ENCODE measurements around the gene MON2. TPM values are rescaled to one million over a fixed set of nuclear protein-coding genes. Genes with fewer than 3 reads are reported as not detected.

The MON2 gene
- total RNA-seq, 1 donor from 2014 or later: 17.2 TPM

DNA sequence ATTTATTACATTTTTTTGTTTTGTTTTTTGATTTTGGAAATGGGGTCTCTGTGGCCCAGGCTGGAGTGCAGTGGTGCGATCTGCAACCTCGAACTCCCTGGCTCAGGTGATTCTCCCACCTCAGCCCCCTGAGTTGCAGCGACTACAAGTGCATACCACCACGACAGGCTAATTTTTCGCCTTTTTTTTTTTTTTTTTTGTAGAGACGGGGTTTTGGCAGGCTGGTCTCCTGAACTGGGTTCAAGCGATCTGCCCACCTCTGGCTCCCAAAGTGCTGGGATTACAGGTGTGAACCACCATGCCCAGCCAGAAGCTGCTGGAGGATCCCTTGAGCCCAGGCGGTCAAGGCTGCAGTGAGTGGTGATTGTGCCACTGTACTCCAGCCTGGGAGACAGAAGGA, 2.3 kb downstream of the MON2 start:
- peaks cover 75% of the 10 kb centered on the region for H3K4me1 ChIP-seq
- DNase-seq: no peak
- H3K27me3 ChIP-seq (ENCODE audit: low read depth): no peaks in the 10 kb centered on the region
- no peaks in the 10 kb centered on the region for H3K36me3 ChIP-seq
- intact Hi-C loops (cut with micrococcal nuclease): no loop called here
- peak overlapping the region; percentile 90 for H3K4me3 ChIP-seq
- no peak overlapping the region for H3K27ac ChIP-seq (replicated peaks)
- TF ChIP-seq, protein P1, sequence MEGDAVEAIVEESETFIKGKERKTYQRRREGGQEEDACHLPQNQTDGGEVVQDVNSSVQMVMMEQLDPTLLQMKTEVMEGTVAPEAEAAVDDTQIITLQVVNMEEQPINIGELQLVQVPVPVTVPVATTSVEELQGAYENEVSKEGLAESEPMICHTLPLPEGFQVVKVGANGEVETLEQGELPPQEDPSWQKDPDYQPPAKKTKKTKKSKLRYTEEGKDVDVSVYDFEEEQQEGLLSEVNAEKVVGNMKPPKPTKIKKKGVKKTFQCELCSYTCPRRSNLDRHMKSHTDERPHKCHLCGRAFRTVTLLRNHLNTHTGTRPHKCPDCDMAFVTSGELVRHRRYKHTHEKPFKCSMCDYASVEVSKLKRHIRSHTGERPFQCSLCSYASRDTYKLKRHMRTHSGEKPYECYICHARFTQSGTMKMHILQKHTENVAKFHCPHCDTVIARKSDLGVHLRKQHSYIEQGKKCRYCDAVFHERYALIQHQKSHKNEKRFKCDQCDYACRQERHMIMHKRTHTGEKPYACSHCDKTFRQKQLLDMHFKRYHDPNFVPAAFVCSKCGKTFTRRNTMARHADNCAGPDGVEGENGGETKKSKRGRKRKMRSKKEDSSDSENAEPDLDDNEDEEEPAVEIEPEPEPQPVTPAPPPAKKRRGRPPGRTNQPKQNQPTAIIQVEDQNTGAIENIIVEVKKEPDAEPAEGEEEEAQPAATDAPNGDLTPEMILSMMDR (IDR thresholded peaks at IDR 0.05; ENCODE audit: borderline replicate concordance): no peak
- peaks cover under 1% of the 10 kb centered on the region for H3K9me3 ChIP-seq (replicated peaks)

DNA sequence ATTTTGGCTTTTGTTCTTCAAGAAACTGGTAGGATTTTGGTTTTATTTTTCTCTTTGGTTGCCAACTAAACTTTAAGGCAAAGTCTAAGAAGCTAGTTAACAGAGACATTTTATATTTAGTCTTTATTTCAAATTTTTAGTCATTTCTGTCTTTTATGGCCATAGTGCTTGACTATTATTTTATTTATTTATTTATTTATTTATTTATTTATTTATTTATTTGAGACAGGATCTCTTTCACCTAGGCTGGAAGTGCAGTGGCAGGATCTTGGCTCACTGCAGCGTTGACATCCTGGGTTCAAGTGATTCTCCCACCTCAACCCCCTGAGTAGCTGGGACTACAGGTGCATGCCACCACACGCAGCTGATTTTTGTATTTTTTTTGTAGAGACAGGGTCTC, 3.1 kb downstream of the MON2 start:
- no peaks in the 10 kb centered on the region for H3K36me3 ChIP-seq
- no peak for DNase-seq
- intact Hi-C loops (cut with micrococcal nuclease): no loop called here
- H3K27me3 ChIP-seq (ENCODE audit: low read depth): no peaks in the 10 kb centered on the region
- peaks cover 76% of the 10 kb centered on the region for H3K4me1 ChIP-seq
- H3K27ac ChIP-seq (replicated peaks): no peak overlapping the region
- H3K9me3 ChIP-seq (replicated peaks): no peaks in the 10 kb centered on the region
- TF ChIP-seq, protein P1 (IDR thresholded peaks at IDR 0.05; ENCODE audit: borderline replicate concordance): no peak
- no peak overlapping the region for H3K4me3 ChIP-seq

DNA sequence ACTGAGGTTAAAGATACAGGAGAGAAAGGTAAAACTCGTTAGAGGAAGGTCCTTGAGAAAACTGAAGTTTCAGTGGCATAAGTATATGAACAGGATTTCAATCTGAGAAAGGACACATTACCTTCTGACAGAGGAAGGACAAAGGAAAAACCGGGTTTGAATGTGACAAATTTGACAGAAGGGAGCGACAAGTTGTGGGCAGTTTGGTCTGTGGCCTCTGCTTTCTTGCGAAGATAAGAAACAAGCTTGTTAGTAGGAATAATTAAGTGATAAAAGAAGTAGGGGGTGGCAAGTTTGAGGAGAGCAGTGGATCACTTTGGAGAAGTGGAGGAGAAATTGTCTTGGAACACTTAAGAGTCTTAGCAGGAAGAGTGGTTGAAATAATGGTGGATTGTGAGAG, 5.1 kb downstream of the MON2 start:
- TF ChIP-seq, protein P1 (IDR thresholded peaks at IDR 0.05; ENCODE audit: borderline replicate concordance): no peak
- Histone ChIP-seq H3K27me3 (ENCODE audit: low read depth) (no peaks in the 10 kb centered on the region), H3K9me3 (replicated peaks) (no peaks in the 10 kb centered on the region), H3K4me3 (no peak overlapping the region), H3K27ac (replicated peaks) (no peak overlapping the region), H3K36me3 (no peaks in the 10 kb centered on the region), H3K4me1 (peaks cover 71% of the 10 kb centered on the region)
- intact Hi-C loops (cut with micrococcal nuclease): no loop called here
- no peak for DNase-seq

DNA sequence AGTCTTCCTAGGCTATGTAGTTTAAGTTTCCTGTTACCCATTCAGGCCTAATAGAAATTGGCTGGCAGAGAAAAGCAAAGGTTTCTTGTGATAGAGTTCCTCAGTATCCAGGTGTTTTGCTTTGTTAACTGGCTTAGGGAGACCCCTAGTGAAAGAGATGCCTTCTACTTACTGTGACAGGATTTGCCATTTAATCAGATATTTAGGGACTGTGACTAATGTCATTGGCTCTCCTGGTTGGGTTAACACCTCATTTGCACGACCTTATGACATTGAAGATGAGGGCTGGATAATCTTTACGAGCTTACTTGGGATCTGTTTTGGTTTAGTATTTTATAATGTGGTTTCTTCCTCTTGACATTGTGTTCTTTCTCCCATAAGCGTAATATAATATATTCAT, 5.8 kb downstream of the MON2 start:
- no peaks in the 10 kb centered on the region for H3K27me3 ChIP-seq (ENCODE audit: low read depth)
- no peaks in the 10 kb centered on the region for H3K36me3 ChIP-seq
- peaks cover 64% of the 10 kb centered on the region for H3K4me1 ChIP-seq
- TF ChIP-seq, protein P1 (IDR thresholded peaks at IDR 0.05; ENCODE audit: borderline replicate concordance): no peak
- H3K4me3 ChIP-seq: no peak overlapping the region
- intact Hi-C loops (cut with micrococcal nuclease): no loop called here
- H3K9me3 ChIP-seq (replicated peaks): no peaks in the 10 kb centered on the region
- DNase-seq: no peak
- no peak overlapping the region for H3K27ac ChIP-seq (replicated peaks)

DNA sequence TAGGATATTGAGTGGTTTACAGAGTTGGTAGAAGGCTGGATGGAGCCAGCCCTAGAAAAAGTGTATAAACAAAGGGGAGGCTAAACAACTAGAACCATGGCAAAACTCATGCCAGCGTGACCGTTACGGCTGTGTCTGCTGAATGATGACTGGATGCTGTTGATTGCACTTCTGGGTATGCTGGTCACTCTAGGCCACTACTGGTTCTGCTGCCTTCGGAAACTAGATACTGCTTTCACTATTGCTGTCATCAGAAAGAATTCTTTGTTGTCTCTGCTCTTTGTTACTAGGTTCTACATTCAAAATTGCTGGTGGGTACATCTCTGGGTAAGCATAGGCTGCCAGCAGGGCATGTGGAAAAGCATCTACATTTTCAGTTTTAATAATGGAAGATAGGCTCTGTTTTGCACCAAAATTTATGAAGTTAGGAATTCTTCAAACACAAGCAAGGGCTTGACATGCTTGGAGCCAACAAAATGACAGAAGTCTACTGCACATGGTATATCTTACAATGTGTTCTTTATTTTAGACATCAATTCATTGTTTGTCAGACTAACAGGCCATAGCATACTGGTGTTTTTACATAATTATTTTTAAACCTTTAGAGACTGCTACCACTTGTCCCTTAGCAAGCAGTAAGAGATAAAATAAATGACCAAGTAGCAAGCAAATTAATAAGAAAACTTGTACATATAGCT, 15.4 kb downstream of the MON2 start:
- intact Hi-C loops (cut with micrococcal nuclease): no loop called here
- no peak for DNase-seq
- Histone ChIP-seq H3K4me3 (no peak overlapping the region), H3K27me3 (ENCODE audit: low read depth) (no peaks in the 10 kb centered on the region), H3K9me3 (replicated peaks) (no peaks in the 10 kb centered on the region), H3K27ac (replicated peaks) (no peak overlapping the region), H3K4me1 (peaks cover 24% of the 10 kb centered on the region), H3K36me3 (peaks cover 4% of the 10 kb centered on the region)
- TF ChIP-seq, protein P1 (IDR thresholded peaks at IDR 0.05; ENCODE audit: borderline replicate concordance): no peak
